HEK293 (cell line): Measurements from ENCODE around the gene MED14.
A peak's percentile ranks its signal among the peaks of the same experiment; 100 is the strongest.

ENCODE experiments used
- CTCF ChIA-PET: fragments of 350-600 bp; formaldehyde crosslinking; extraction: SDS; loops from one replicate; lab custom pipeline; 2021; ENCODE audit warnings: antibody characterized with exemption; lab: Yijun Ruan, JAX
- POLR2A ChIA-PET: fragments of 300-600 bp; formaldehyde crosslinking; extraction: SDS; loops from one replicate; lab custom pipeline; 2020; ENCODE audit warnings: antibody characterized with exemption, inconsistent platforms; lab: Yijun Ruan, JAX
- H3K27ac ChIP-seq: fragments of 200-500 bp; sonication (Bioruptor generic); 2 replicates; pipeline ENCODE4 v1.5.1; 2014; ENCODE audit warnings: low read depth, low read length, control low read depth, inconsistent platforms; ENCODE audit errors: extremely low read depth
- H3K36me3 ChIP-seq, 2 experiments: fragments of 200-500 bp in 1 of 2; sonication (Bioruptor generic) in 1 of 2; 1 replicate in 1 of 2; 2 replicates in 1 of 2; pipeline ENCODE4 v1.5.1; 2014 to 2017; ENCODE audit warnings: inconsistent platforms in 2 of 2, low read length in 2 of 2; ENCODE audit not compliant: control insufficient read depth in 2 of 2, insufficient read depth in 1 of 2
- H3K4me1 ChIP-seq: fragments of 200-500 bp; sonication (Bioruptor generic); 2 replicates; pipeline ENCODE4 v1.5.1; 2014; ENCODE audit warnings: mild to moderate bottlenecking, low read length, inconsistent platforms; ENCODE audit not compliant: control insufficient read depth, insufficient read depth
- H3K4me3 ChIP-seq: 2 replicates; pipeline ENCODE4 v1.5.1; 2011; ENCODE audit warnings: low read depth, mild to moderate bottlenecking, control low read depth, low read length, moderate library complexity
- H3K9me3 ChIP-seq: fragments of 200-500 bp; sonication (Bioruptor generic); 2 replicates; pipeline ENCODE4 v1.5.1; 2014; ENCODE audit warnings: low read depth, low read length, inconsistent platforms; ENCODE audit not compliant: control insufficient read depth, insufficient read depth
- GLIS2 ChIP-seq: fragments of 450-650 bp; formaldehyde crosslinking; IDR thresholded peaks from 2 replicates; pipeline ENCODE4 v1.5.1; 2016; ENCODE audit warnings: missing biosample characterization, missing genetic modification characterization
- PRDM10 ChIP-seq: fragments of 450-650 bp; formaldehyde crosslinking; IDR thresholded peaks from 2 replicates; pipeline ENCODE4 v1.5.1; 2016; ENCODE audit warnings: missing biosample characterization, missing genetic modification characterization
- SP2 ChIP-seq: fragments of 450-650 bp; formaldehyde crosslinking; IDR thresholded peaks from 2 replicates; pipeline ENCODE4 v1.5.1; 2016; ENCODE audit warnings: missing biosample characterization, missing genetic modification characterization
- ZBTB11 ChIP-seq: fragments of 450-650 bp; formaldehyde crosslinking; conservative IDR thresholded peaks from 2 replicates; pipeline ENCODE4 v1.5.1; 2016; ENCODE audit warnings: low read depth, missing biosample characterization, missing genetic modification characterization
- ZBTB17 ChIP-seq: fragments of 450-650 bp; formaldehyde crosslinking; IDR thresholded peaks from 2 replicates; pipeline ENCODE4 v1.5.1; 2016; ENCODE audit warnings: missing biosample characterization, missing genetic modification characterization
- ZBTB20 ChIP-seq: fragments of 450-650 bp; formaldehyde crosslinking; IDR thresholded peaks from 2 replicates; pipeline ENCODE4 v1.5.1; 2016; ENCODE audit warnings: missing biosample characterization, missing genetic modification characterization
- ZBTB8A ChIP-seq: fragments of 450-650 bp; formaldehyde crosslinking; IDR thresholded peaks from 2 replicates; pipeline ENCODE4 v1.5.1; 2016; ENCODE audit warnings: missing biosample characterization, missing genetic modification characterization
- ZFHX2 ChIP-seq: fragments of 450-650 bp; formaldehyde crosslinking; conservative IDR thresholded peaks from 2 replicates; pipeline ENCODE4 v1.5.1; 2016; ENCODE audit warnings: missing biosample characterization, missing genetic modification characterization
- ZFP69B ChIP-seq: fragments of 450-650 bp; formaldehyde crosslinking; IDR thresholded peaks from 2 replicates; pipeline ENCODE4 v1.5.1; 2016; ENCODE audit warnings: missing biosample characterization, missing genetic modification characterization
- ZNF24 ChIP-seq: fragments of 450-650 bp; formaldehyde crosslinking; IDR thresholded peaks from 2 replicates; pipeline ENCODE4 v1.5.1; 2016; ENCODE audit warnings: missing biosample characterization, missing genetic modification characterization
- ZNF335 ChIP-seq: fragments of 450-650 bp; formaldehyde crosslinking; conservative IDR thresholded peaks from 2 replicates; pipeline ENCODE4 v1.5.1; 2016; ENCODE audit warnings: missing biosample characterization, missing genetic modification characterization
- ZNF558 ChIP-seq: fragments of 450-650 bp; formaldehyde crosslinking; IDR thresholded peaks from 2 replicates; pipeline ENCODE4 v1.5.1; 2016; ENCODE audit warnings: missing biosample characterization, missing genetic modification characterization
- ZNF626 ChIP-seq: fragments of 450-650 bp; sonication (Bioruptor Pico); formaldehyde crosslinking; IDR thresholded peaks from 2 replicates; pipeline ENCODE4 v1.5.1; 2018; ENCODE audit warnings: missing biosample characterization, missing genetic modification characterization, inconsistent platforms
- ZNF76 ChIP-seq: fragments of 450-650 bp; formaldehyde crosslinking; IDR thresholded peaks from 2 replicates; pipeline ENCODE4; 2016; ENCODE audit warnings: low read depth, missing biosample characterization, missing genetic modification characterization, borderline replicate concordance
- TF ChIP-seq, protein P1 (sequence below): fragments of 450-650 bp; formaldehyde crosslinking; IDR thresholded peaks from 2 replicates; pipeline ENCODE4 v1.5.1; 2016; ENCODE audit warnings: missing biosample characterization, missing genetic modification characterization
- TF ChIP-seq, protein P2 (sequence below): fragments of 450-650 bp; formaldehyde crosslinking; IDR thresholded peaks from 2 replicates; pipeline ENCODE4 v1.5.1; 2017; ENCODE audit warnings: missing biosample characterization, mild to moderate bottlenecking, missing genetic modification characterization, moderate library complexity
- TF ChIP-seq, protein P3 (sequence below): fragments of 450-650 bp; formaldehyde crosslinking; IDR thresholded peaks from 2 replicates; pipeline ENCODE4 v1.5.1; 2016; ENCODE audit warnings: missing biosample characterization, missing genetic modification characterization
- TF ChIP-seq, protein P4 (sequence below): fragments of 450-650 bp; formaldehyde crosslinking; optimal IDR thresholded peaks from 2 replicates; pipeline ENCODE3; 2016; ENCODE audit warnings: missing biosample characterization, mild to moderate bottlenecking, missing genetic modification characterization

Gene MED14

DNA sequence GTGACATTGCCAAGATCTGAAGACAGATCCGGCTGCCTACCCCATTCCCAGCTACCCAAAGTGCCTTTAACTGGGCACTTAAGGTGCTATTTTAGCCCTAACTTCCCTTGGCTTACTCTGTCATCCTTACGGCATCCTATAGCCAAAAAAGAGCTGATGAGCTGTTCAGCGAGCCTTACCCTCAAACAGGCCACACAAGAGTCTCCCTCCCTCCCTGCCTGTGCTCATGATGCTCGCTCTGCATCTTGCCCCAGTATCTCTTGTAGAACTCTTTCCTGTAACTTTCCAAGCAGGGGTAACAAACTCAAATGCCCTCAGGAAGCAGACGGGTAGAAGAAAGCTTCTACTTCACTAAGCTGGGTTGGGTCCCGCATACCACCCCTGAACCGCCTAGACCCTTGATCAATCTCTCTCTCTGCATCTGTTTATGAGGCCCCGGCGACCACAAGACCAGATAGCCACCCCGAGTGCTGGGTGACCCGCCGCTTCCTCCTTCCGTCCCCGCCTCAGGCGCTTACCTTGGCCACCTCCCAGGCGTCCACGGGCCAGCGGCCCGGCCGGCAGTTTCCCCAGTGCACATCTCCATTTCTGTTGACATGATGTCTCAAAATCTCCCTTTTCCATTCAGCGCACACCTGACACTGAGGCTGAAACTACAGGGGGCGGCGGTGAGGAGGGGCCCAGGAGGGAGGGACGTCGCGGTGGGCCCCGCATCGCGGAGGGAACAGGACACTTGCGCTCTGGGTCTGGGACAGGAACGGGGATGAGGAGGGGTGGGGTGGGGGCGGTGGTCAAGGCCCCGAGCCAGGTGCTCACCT is 88.6 kb downstream of the MED14 start:
- H3K9me3 ChIP-seq: no peaks in the 10 kb centered on the region
- CTCF ChIA-PET: interaction anchor here (1.7 kb wide), 1 partner anchor 103 kb away, joined by 9 read pairs; no protein-coding TSS in a partner anchor
- H3K36me3 ChIP-seq: peaks cover 27 to 30% of the 10 kb centered on the region in 2 experiments
- peaks cover 6% of the 10 kb centered on the region for H3K4me1 ChIP-seq
- peak overlapping the region; percentile 89 for H3K4me3 ChIP-seq
- H3K27ac ChIP-seq: peak overlapping the region; percentile 81
- POLR2A ChIA-PET: interaction anchor here (0.5 to 1.0 kb wide), 5 partner anchors 66 to 121 kb away, joined by 3 to 4 read pairs (median 3); partner anchors contain the start of genes ATP6AP2 and MED14
- 0 out of 2 replicates have a peak, but pooled peaks have one; percentile 33 for TF ChIP-seq ZNF76
- TF ChIP-seq ZBTB20 (tag by site-specific recombination): peak; percentile 56
- TF ChIP-seq ZBTB17 (tag by site-specific recombination): peak; percentile 45; the same call in 1 of the 2 replicates
- peak; percentile 64 for TF ChIP-seq GLIS2 (tag by site-specific recombination)
- peak; percentile 41 for TF ChIP-seq ZBTB8A (tag by site-specific recombination)
- 0 out of 2 replicates have a peak, but pooled peaks have one; percentile 19 for TF ChIP-seq SP2 (tag by site-specific recombination)
- peak; percentile 89 for TF ChIP-seq ZFP69B (tag by site-specific recombination)
- TF ChIP-seq ZNF626 (tag by site-specific recombination): no peak
- TF ChIP-seq, protein P1, sequence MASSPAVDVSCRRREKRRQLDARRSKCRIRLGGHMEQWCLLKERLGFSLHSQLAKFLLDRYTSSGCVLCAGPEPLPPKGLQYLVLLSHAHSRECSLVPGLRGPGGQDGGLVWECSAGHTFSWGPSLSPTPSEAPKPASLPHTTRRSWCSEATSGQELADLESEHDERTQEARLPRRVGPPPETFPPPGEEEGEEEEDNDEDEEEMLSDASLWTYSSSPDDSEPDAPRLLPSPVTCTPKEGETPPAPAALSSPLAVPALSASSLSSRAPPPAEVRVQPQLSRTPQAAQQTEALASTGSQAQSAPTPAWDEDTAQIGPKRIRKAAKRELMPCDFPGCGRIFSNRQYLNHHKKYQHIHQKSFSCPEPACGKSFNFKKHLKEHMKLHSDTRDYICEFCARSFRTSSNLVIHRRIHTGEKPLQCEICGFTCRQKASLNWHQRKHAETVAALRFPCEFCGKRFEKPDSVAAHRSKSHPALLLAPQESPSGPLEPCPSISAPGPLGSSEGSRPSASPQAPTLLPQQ (tag by site-specific recombination): peak; percentile 97
- TF ChIP-seq, protein P2, sequence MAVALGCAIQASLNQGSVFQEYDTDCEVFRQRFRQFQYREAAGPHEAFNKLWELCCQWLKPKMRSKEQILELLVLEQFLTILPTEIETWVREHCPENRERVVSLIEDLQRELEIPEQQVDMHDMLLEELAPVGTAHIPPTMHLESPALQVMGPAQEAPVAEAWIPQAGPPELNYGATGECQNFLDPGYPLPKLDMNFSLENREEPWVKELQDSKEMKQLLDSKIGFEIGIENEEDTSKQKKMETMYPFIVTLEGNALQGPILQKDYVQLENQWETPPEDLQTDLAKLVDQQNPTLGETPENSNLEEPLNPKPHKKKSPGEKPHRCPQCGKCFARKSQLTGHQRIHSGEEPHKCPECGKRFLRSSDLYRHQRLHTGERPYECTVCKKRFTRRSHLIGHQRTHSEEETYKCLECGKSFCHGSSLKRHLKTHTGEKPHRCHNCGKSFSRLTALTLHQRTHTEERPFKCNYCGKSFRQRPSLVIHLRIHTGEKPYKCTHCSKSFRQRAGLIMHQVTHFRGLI (tag by site-specific recombination): no peak
- TF ChIP-seq, protein P3, sequence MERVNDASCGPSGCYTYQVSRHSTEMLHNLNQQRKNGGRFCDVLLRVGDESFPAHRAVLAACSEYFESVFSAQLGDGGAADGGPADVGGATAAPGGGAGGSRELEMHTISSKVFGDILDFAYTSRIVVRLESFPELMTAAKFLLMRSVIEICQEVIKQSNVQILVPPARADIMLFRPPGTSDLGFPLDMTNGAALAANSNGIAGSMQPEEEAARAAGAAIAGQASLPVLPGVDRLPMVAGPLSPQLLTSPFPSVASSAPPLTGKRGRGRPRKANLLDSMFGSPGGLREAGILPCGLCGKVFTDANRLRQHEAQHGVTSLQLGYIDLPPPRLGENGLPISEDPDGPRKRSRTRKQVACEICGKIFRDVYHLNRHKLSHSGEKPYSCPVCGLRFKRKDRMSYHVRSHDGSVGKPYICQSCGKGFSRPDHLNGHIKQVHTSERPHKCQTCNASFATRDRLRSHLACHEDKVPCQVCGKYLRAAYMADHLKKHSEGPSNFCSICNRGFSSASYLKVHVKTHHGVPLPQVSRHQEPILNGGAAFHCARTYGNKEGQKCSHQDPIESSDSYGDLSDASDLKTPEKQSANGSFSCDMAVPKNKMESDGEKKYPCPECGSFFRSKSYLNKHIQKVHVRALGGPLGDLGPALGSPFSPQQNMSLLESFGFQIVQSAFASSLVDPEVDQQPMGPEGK (tag by site-specific recombination): 0 out of 2 replicates have a peak, but pooled peaks have one; percentile 38
- no peak for TF ChIP-seq ZNF558
- TF ChIP-seq, protein P4, sequence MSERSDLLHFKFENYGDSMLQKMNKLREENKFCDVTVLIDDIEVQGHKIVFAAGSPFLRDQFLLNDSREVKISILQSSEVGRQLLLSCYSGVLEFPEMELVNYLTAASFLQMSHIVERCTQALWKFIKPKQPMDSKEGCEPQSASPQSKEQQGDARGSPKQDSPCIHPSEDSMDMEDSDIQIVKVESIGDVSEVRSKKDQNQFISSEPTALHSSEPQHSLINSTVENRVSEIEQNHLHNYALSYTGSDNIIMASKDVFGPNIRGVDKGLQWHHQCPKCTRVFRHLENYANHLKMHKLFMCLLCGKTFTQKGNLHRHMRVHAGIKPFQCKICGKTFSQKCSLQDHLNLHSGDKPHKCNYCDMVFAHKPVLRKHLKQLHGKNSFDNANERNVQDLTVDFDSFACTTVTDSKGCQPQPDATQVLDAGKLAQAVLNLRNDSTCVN (tag by site-specific recombination): peak; percentile 24
- TF ChIP-seq ZBTB11: peak; percentile 38; the same call in 1 of the 2 replicates
- no peak for TF ChIP-seq PRDM10 (tag by site-specific recombination)
- peak; percentile 96 for TF ChIP-seq ZNF335
- TF ChIP-seq ZFHX2 (tag by site-specific recombination): peak; percentile 17; the same call in 1 of the 2 replicates
- no peak for TF ChIP-seq ZNF24
